CD14-positive monocyte (primary cell): ENCODE results near the gene SLC25A45. TPM values are rescaled to one million over a fixed set of nuclear protein-coding genes. Genes with fewer than 3 reads are reported as not detected.

Source experiments
- DNase-seq, 3 donors: peaks; one replicate each; pipeline ENCODE4 v3.0.0-alpha.2; 2011 to 2022
- H2AFZ ChIP-seq: 2 replicates; pipeline ENCODE4 v1.6.0; 2012; ENCODE audit warnings: mild to moderate bottlenecking, low read depth, low read length, inconsistent platforms; ENCODE audit not compliant: insufficient read depth, poor library complexity, severe bottlenecking
- H3K27ac ChIP-seq, 2 donors: 1 replicate in 1 of 2; 2 replicates in 1 of 2; pipeline ENCODE4 v1.5.1; 2012 to 2013; ENCODE audit warnings: low read length in 2 of 2, control low read depth in 1 of 2, inconsistent platforms in 1 of 2, low read depth in 1 of 2, mild to moderate bottlenecking in 1 of 2
- H3K27me3 ChIP-seq, 2 donors: one replicate each; pipeline versions ENCODE4 v1.6.0 to v1.6.1; 2011 to 2013; ENCODE audit warnings: low read length in 2 of 2; ENCODE audit not compliant: control insufficient read depth in 2 of 2, insufficient read depth in 2 of 2
- H3K36me3 ChIP-seq, 2 donors: replicated peaks in 1 of 2; 1 replicate in 1 of 2; 2 replicates in 1 of 2; pipeline versions ENCODE4 v1.5.1 to v1.6.1; 2012 to 2013; ENCODE audit warnings: low read length in 2 of 2, control low read depth in 1 of 2, inconsistent platforms in 1 of 2, mild to moderate bottlenecking in 1 of 2; ENCODE audit not compliant: insufficient read depth in 2 of 2, control insufficient read depth in 1 of 2
- H3K4me1 ChIP-seq, 2 donors: 1 replicate in 1 of 2; 2 replicates in 1 of 2; pipeline versions ENCODE4 v1.5.1 to v1.6.1; 2012 to 2013; ENCODE audit warnings: low read length in 2 of 2, control low read depth in 1 of 2, inconsistent platforms in 1 of 2, mild to moderate bottlenecking in 1 of 2, moderate library complexity in 1 of 2; ENCODE audit not compliant: insufficient read depth in 2 of 2, control insufficient read depth in 1 of 2
- H3K4me2 ChIP-seq: replicated peaks from 2 replicates; pipeline ENCODE3; 2012; ENCODE audit warnings: low read length, moderate library complexity, mild to moderate bottlenecking; ENCODE audit not compliant: poor library complexity, severe bottlenecking; ENCODE audit errors: extremely low read depth
- H3K4me3 ChIP-seq, 3 experiments: fragments of 200-600 bp in 1 of 3; sonication (generic) in 1 of 3; replicated peaks in 1 of 3; 1 replicate in 2 of 3; 2 replicates in 1 of 3; pipeline ENCODE4 v1.5.1; 2011 to 2013; ENCODE audit warnings: low read length in 3 of 3, mild to moderate bottlenecking in 3 of 3, control low read depth in 2 of 3, low read depth in 2 of 3, inconsistent platforms in 1 of 3, moderate library complexity in 1 of 3
- H3K79me2 ChIP-seq: 2 replicates; pipeline ENCODE4 v1.6.0; 2012; ENCODE audit warnings: mild to moderate bottlenecking, control low read depth, inconsistent platforms, low read length, moderate library complexity; ENCODE audit not compliant: insufficient read depth
- H3K9ac ChIP-seq: 2 replicates; pipeline ENCODE4 v1.6.0; 2017; ENCODE audit warnings: low read length, mild to moderate bottlenecking; ENCODE audit not compliant: insufficient read depth, poor library complexity, severe bottlenecking
- H3K9me3 ChIP-seq, 2 donors: replicated peaks in 1 of 2; 1 replicate in 1 of 2; 2 replicates in 1 of 2; pipeline versions ENCODE4 v1.5.1 to v1.6.1; 2012 to 2013; ENCODE audit warnings: low read length in 2 of 2, control low read depth in 1 of 2; ENCODE audit not compliant: control insufficient read depth in 1 of 2, insufficient read depth in 1 of 2
- H4K20me1 ChIP-seq: 2 replicates; pipeline ENCODE4 v1.6.0; 2012; ENCODE audit warnings: mild to moderate bottlenecking, low read length, control low read depth, moderate library complexity; ENCODE audit not compliant: insufficient read depth
- H3K27ac Mint-ChIP-seq, 7 donors: one replicate each; pipeline ENCODE4 v1.8.0; 2020; ENCODE audit warnings: mild to moderate bottlenecking in 7 of 7, mixed read lengths in 7 of 7, moderate library complexity in 6 of 7, inconsistent platforms in 2 of 7
- H3K27me3 Mint-ChIP-seq, 3 donors: one replicate each; pipeline ENCODE4 v1.8.0; 2021 to 2022; ENCODE audit warnings: low read depth in 3 of 3, mild to moderate bottlenecking in 3 of 3, mixed read lengths in 3 of 3, moderate library complexity in 3 of 3, inconsistent platforms in 1 of 3
- H3K36me3 Mint-ChIP-seq, 2 donors: one replicate each; pipeline ENCODE4 v1.8.0; 2020; ENCODE audit warnings: mixed read lengths in 2 of 2, inconsistent platforms in 1 of 2, mild to moderate bottlenecking in 1 of 2
- H3K4me1 Mint-ChIP-seq: one replicate; pipeline ENCODE4 v1.8.0; 2020; ENCODE audit warnings: mild to moderate bottlenecking, mixed read lengths
- H3K4me3 Mint-ChIP-seq, 2 donors: one replicate each; pipeline ENCODE4 v1.8.0; 2020; ENCODE audit warnings: mild to moderate bottlenecking in 2 of 2, mixed read lengths in 2 of 2, moderate library complexity in 1 of 2
- H3K9me3 Mint-ChIP-seq, 7 donors: one replicate each; pipeline ENCODE4 v1.8.0; 2020 to 2022; ENCODE audit warnings: mixed read lengths in 7 of 7, mild to moderate bottlenecking in 6 of 7, moderate library complexity in 6 of 7, inconsistent platforms in 2 of 7
- CTCF ChIP-seq: fragments of 200-600 bp; IDR thresholded peaks from one replicate; pipeline ENCODE4 v1.8.0; 2022; ENCODE audit warnings: antibody characterized with exemption, mild to moderate bottlenecking
- WGBS: methylation state at CpG from one replicate; pipeline ENCODE4 v1.1.5; 2013; ENCODE audit warnings: missing lambda C conversion rate; ENCODE audit not compliant: insufficient coverage; 5-methylcytosine and 5-hydroxymethylcytosine counted together
- intact Hi-C, 2 donors: fragments of 100-400 bp; cut with micrococcal nuclease; formaldehyde crosslinking; loops; one replicate each; pipeline versions ENCODE4 v1.15.0 to v1.15.1; 2023
- polyA plus RNA-seq, 3 donors: library from polyadenylated mRNA; depleted of rRNA in 1 of 3; unstranded in 2 of 3; stranded (reverse) in 1 of 3; fragments of 300-500 nt in 2 of 3; fragments of >200 nt in 1 of 3; fragmentation: Illumina TruSeq in 2 of 3; gene quantifications; 1 replicate in 2 of 3; 2 replicates in 1 of 3; pipeline ENCODE4 v1.2.3, GENCODE V29; 2012 to 2021

Gene SLC25A45
- polyA plus RNA-seq, 3 donors: 3.7 to 11.3 (median 4.1) TPM

GRCh38 chr11:65351511-65351910 is 30.9 kb downstream of the SLC25A45 start:
- Mint-ChIP-seq H3K36me3 (peaks cover 42 to 60% of the 10 kb centered on the region in 2 donors), H3K27me3 (peaks cover 4 to 10% (median 6%) of the 10 kb centered on the region in 3 donors), H3K4me1 (peaks cover 20% of the 10 kb centered on the region), H3K4me3 (no peak overlapping the region), H3K27ac (peak overlapping the region in 1 of 7 donors; percentile 8), H3K9me3 (no peaks in the 10 kb centered on the region)
- intact Hi-C loops: no loop called here
- no peak overlapping the region for H3K9ac ChIP-seq
- H2AFZ ChIP-seq: no peak overlapping the region
- 100% methylated on average over 1 of the region's 2 CpGs for WGBS
- H3K36me3 ChIP-seq: peaks cover 56 to 62% of the 10 kb centered on the region in 2 donors
- no peak overlapping the region for H3K4me2 ChIP-seq
- H3K79me2 ChIP-seq: no peaks in the 10 kb centered on the region
- no peak for TF ChIP-seq CTCF
- DNase-seq: no peak
- peaks cover 0 to 6% of the 10 kb centered on the region in 2 donors for H3K27me3 ChIP-seq
- H3K27ac ChIP-seq: no peak overlapping the region
- H3K9me3 ChIP-seq: no peaks in the 10 kb centered on the region
- peaks cover 3% of the 10 kb centered on the region for H4K20me1 ChIP-seq
- H3K4me1 ChIP-seq: peaks cover 15 to 23% of the 10 kb centered on the region in 2 donors
- no peak overlapping the region for H3K4me3 ChIP-seq

- H3K27ac Mint-ChIP-seq: no peak overlapping the region
- peaks cover 63% of the 10 kb centered on the region for H4K20me1 ChIP-seq
- H3K9me3 Mint-ChIP-seq: peaks cover 0 to 1% (median 0%) of the 10 kb centered on the region in 7 donors
These were observed 40.6 kb downstream of the SLC25A45 start for GRCh38 chr11:65341856-65342255.

More at GRCh38 chr11:65341856-65342255, 40.6 kb downstream of the SLC25A45 start:
- no peak overlapping the region for H3K4me3 Mint-ChIP-seq
- intact Hi-C loops: no loop called here
- 93% methylated on average over 2 of the region's 3 CpGs for WGBS
- Histone ChIP-seq H3K9me3 (no peaks in the 10 kb centered on the region), H3K27ac (no peak overlapping the region), H3K27me3 (no peaks in the 10 kb centered on the region), H3K36me3 (peaks cover 72 to 89% of the 10 kb centered on the region in 2 donors), H2AFZ (no peak overlapping the region), H3K79me2 (peaks cover 43% of the 10 kb centered on the region), H3K4me3 (no peak overlapping the region), H3K4me2 (no peak overlapping the region), H3K4me1 (no peaks in the 10 kb centered on the region), H3K9ac (no peak overlapping the region)
- peaks cover 8% of the 10 kb centered on the region for H3K4me1 Mint-ChIP-seq
- H3K36me3 Mint-ChIP-seq: peaks cover 76 to 88% of the 10 kb centered on the region in 2 donors
- DNase-seq: no peak
- TF ChIP-seq CTCF: no peak
- no peaks in the 10 kb centered on the region for H3K27me3 Mint-ChIP-seq
